GM18951 (cell line): ENCODE data around the gene SH3GL2.

Source experiments
- POLR2A ChIP-seq: IDR thresholded peaks from 4 replicates; pipeline ENCODE4 v1.6.1; 2011; ENCODE audit warnings: mild to moderate bottlenecking; ENCODE audit not compliant: insufficient read length, insufficient read depth; ENCODE audit errors: extremely low read depth
- in situ Hi-C: fragments of 300-500 bp; cut with MboI; formaldehyde crosslinking; loops from one replicate; pipeline ENCODE4 v1.12.0; 2022; ENCODE audit warnings: low sequenced_read_pairs, mixed read lengths, inconsistent platforms; ENCODE audit not compliant: unreplicated experiment

Gene SH3GL2

GRCh38 chr9:17578911-17579793, at the start of gene SH3GL2:
Gene SH3GL2 (plus strand): TSS chr9:17579066.
- in situ Hi-C loops = no loop called here

GRCh38 chr9:17531642-17532254, 47.1 kb upstream of the SH3GL2 start:
- TF ChIP-seq POLR2A = no peak
- in situ Hi-C loops = loop anchor here (10.0 kb wide), 1 partner anchor 263 kb away; no protein-coding TSS in a partner anchor

More at GRCh38 chr9:17578911-17579793, at the start of gene SH3GL2:
- TF ChIP-seq POLR2A = no peak

- in situ Hi-C loops = loop anchor here (10.0 kb wide), 1 partner anchor 262 kb away; no protein-coding TSS in a partner anchor
- no peak for TF ChIP-seq POLR2A
Observed at GRCh38 chr9:17532461-17532860, 46.4 kb upstream of the SH3GL2 start.

DNA sequence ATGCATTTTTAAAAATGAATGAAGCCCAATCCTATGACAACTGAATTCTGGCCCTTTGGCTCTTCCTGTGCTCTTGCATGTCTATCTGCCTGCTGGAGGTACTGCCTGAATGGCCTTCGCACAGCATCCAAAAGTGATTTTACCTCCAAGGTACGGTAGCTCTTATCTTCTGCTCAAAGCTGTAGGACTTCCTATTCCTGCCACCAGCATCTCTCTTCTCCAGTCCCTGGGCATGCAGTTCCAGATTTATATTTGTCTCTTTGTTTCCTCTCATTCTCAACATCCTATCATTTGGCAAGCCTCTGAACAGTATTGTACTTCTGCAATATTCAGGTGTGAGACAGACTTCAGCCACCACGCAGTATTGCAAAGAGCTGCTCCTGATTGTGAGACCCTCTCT, 43.7 kb upstream of the SH3GL2 start:
- in situ Hi-C loops = loop anchor here (10.0 kb wide), 1 partner anchor 260 kb away; no protein-coding TSS in a partner anchor
- no peak for TF ChIP-seq POLR2A

DNA sequence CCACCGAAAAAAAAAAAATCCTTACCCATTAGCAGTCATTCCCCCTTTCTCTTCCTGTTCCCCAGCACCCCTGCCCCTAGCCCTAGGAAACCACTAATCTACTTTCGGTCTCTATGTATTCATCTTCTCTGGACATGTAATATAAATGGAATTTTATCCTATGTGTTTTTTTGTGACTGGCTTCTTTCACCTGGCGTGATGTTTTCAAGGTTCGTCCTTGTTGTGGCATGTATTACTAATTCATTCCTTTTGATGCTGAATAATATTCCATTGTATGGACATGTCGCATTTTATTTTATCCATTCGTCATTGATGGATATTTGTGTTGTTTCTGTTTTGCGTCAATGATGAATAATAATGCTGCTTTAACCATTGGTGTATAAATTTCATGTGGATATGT, 42.8 kb upstream of the SH3GL2 start:
- in situ Hi-C loops = loop anchor here (10.0 kb wide), 1 partner anchor 259 kb away; no protein-coding TSS in a partner anchor
- no peak for TF ChIP-seq POLR2A

GRCh38 chr9:17551023-17551422, 27.8 kb upstream of the SH3GL2 start:
- in situ Hi-C loops = no loop called here
- TF ChIP-seq POLR2A = no peak

GRCh38 chr9:17555362-17556054, 23.4 kb upstream of the SH3GL2 start:
- TF ChIP-seq POLR2A = no peak
- in situ Hi-C loops = no loop called here

- no peak for TF ChIP-seq POLR2A
- in situ Hi-C loops = no loop called here
Observed at GRCh38 chr9:17556255-17556654, 22.6 kb upstream of the SH3GL2 start.

DNA sequence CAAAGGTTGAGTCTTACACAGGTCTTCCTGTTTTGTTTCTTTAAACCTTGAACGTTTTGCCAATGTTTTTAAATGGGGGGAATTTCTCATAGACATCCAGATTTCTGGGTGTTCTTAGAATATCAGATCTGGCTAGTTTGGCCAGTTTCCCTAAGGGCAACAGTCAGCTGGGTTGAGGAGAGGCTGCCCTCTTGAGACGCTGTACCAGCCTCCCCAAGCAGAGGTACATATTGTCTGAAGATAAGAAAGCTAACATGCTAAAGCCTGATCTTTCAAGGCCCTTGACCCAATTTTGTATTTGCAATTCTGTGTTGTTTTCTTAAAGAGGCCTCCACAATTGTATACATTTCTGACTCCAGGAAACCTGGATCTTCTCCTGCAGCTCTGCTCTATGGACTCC, 21.9 kb upstream of the SH3GL2 start:
- no peak for TF ChIP-seq POLR2A
- in situ Hi-C loops = no loop called here

DNA sequence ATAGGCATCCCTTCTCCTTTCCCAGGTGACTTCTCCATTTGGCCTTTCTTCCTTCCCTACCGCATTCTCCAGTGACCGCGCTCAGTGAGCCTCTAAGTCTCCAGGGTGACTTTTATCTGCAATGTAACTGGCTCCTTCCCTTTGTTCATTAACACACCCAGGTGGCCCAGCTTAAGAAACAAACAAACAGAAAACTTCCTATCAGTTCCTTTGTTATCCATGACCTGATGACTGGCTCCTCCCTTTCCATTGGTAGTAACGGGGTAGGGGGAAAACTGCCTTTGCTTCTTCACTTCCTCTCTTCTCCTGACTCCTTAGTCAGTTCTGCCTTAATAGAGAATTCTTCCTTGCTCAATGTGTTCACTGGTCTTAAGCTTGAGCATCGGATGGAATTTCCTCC, 7.0 kb upstream of the SH3GL2 start:
- in situ Hi-C loops = no loop called here
- no peak for TF ChIP-seq POLR2A

- TF ChIP-seq POLR2A = no peak
- in situ Hi-C loops = no loop called here
Observed at GRCh38 chr9:17574342-17574741, 4.5 kb upstream of the SH3GL2 start.

DNA sequence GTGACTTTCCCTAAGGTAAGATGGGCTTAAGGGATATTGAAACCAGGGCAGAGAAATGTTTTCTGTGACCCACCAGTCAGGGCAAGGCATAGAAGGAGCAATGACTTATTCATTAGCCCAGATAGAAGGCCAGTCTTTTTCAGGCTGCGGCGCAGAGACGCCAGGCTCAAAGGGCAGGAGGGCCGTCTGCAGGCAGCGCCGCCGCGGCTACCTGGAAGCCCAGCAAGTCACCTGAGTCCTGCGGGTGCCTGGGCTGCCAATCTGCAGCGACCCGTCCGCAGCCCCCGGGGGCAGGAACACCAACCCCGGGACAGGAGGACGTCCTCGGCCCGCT, 322 bp upstream of the SH3GL2 start:
- TF ChIP-seq POLR2A = no peak
- in situ Hi-C loops = no loop called here

DNA sequence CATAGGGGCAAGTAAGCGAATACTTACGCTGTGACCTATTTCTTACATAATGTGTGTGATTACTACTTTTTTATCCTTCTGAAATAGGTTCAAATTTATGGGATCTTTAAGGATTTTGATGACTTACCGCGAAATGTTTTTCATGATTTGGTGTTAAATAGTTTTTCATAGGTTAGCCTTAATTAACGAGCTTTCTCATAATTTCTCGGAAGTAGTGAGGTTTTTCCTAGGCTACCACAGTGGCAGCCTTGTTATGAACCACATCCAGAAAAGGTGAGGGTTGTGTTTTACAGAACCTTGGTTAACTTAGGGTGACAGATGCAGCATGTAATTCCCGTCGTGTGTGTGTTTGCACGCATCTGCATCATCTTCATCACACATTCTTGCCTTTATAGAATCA, 1.3 kb downstream of the SH3GL2 start:
- in situ Hi-C loops = no loop called here
- TF ChIP-seq POLR2A = no peak
